ENCODE measurements around the gene ESPNL.

ESPNL gene

GRCh38 chr2:238127165-238128060, 27.3 kb downstream of the ESPNL start:
- DNase-seq (ENCODE audit: low read depth in 2 of 2) = no peak

GRCh38 chr2:238128061-238128440, 27.9 kb downstream of the ESPNL start:
- DNase-seq (ENCODE audit: low read depth in 2 of 2) = no peak

- no peak for DNase-seq (ENCODE audit: low read depth in 2 of 2)
Observed at GRCh38 chr2:238128534-238129001, 28.4 kb downstream of the ESPNL start.

- no peak for DNase-seq (ENCODE audit: low read depth in 2 of 2)
Observed at GRCh38 chr2:238129166-238130010, 29.2 kb downstream of the ESPNL start.

GRCh38 chr2:238130111-238130695, 30.1 kb downstream of the ESPNL start:
- DNase-seq (ENCODE audit: low read depth in 2 of 2) = no peak

- DNase-seq (ENCODE audit: low read depth in 2 of 2) = no peak
Observed at GRCh38 chr2:238130696-238131628, 30.8 kb downstream of the ESPNL start.

- DNase-seq (ENCODE audit: low read depth in 2 of 2) = no peak
Observed at GRCh38 chr2:238131761-238132462, 31.8 kb downstream of the ESPNL start.

GRCh38 chr2:238132463-238133450, 32.6 kb downstream of the ESPNL start:
- DNase-seq (ENCODE audit: low read depth in 2 of 2) = no peak

GRCh38 chr2:238133499-238134392, 33.6 kb downstream of the ESPNL start:
- no peak for DNase-seq (ENCODE audit: low read depth in 2 of 2)

GRCh38 chr2:238134393-238134785, 34.2 kb downstream of the ESPNL start:
- DNase-seq (ENCODE audit: low read depth in 2 of 2) = no peak

GRCh38 chr2:238135601-238136150, 35.5 kb downstream of the ESPNL start:
- DNase-seq (ENCODE audit: low read depth in 2 of 2) = no peak

GRCh38 chr2:238136820-238137537, 36.8 kb downstream of the ESPNL start:
- no peak for DNase-seq (ENCODE audit: low read depth in 2 of 2)

GRCh38 chr2:238137885-238138284, 37.7 kb downstream of the ESPNL start:
- no peak for DNase-seq (ENCODE audit: low read depth in 2 of 2)

GRCh38 chr2:238138331-238139195, 38.4 kb downstream of the ESPNL start, which contains the start of gene KLHL30:
Gene KLHL30 (plus strand): TSS chr2:238138668. CDS start chr2:238140755, 2,087 bp downstream.
- DNase-seq (ENCODE audit: low read depth in 2 of 2) = no peak

GRCh38 chr2:238139196-238140039, 39.3 kb downstream of the ESPNL start:
- DNase-seq (ENCODE audit: low read depth in 2 of 2) = no peak
